NB4 (cell line): ENCODE measurements around the gene ADGRG6.

Source experiments
- DNase-seq: peaks from one replicate; pipeline ENCODE4 v3.0.0; 2010; ENCODE audit warnings: low read depth
- H3K4me3 ChIP-seq: one replicate; pipeline ENCODE4 v1.5.1; 2011; ENCODE audit warnings: mild to moderate bottlenecking, low read depth, low read length, moderate library complexity
- MYC ChIP-seq: IDR thresholded peaks from 2 replicates; pipeline ENCODE4 v1.6.1; 2011; ENCODE audit warnings: low read depth, low read length
- POLR2A ChIP-seq: IDR thresholded peaks from 2 replicates; pipeline ENCODE4 v1.6.1; 2011; ENCODE audit warnings: mild to moderate bottlenecking; ENCODE audit not compliant: insufficient read length; ENCODE audit errors: extremely low read depth
- TF ChIP-seq, protein P1 (sequence below): IDR thresholded peaks from 2 replicates; pipeline ENCODE4 v1.6.1; 2011; ENCODE audit warnings: low read depth, low read length
- TF ChIP-seq, protein P2 (sequence below): IDR thresholded peaks from one replicate; pipeline ENCODE4 v1.5.1; 2012; ENCODE audit warnings: low read depth, low read length

The ADGRG6 gene

DNA sequence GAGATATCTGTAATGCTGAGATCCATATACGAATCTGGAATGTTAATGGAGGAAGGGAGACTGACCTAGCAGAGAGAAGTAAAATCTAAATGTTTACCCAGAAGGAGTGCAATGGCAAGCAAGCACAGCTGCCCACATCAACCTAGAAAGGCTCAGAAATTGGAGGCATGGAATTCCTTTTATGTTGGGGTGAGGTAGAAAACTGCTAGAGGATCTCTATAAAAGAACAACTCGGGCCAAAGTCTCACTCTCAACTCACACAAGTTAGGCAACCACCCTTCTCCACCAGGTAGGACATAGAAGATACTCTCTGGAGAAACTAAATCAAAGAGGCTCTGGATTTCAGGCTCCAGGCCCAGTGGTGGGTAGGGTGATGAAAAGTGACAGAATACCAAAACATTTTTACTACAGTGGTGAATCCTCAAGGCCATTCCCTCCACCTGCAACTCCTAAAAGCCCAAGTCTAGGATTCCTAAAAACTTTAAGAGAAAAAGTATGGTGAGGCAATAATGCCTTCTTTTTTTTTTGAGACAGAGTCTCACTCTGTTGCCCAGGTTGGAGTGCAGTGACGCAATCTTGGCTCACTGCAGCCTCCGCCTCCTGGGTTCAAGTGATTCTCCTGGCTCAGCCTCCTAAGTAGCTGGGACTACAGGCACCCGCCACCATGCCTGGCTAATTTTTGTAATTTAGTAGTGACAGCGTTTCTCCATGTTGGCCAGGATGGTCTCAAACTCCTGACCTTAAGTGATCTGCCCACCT is 9.5 kb upstream of the ADGRG6 start:
- no peak overlapping the region for H3K4me3 ChIP-seq
- TF ChIP-seq, protein P1, sequence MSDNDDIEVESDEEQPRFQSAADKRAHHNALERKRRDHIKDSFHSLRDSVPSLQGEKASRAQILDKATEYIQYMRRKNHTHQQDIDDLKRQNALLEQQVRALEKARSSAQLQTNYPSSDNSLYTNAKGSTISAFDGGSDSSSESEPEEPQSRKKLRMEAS, result no peak
- TF ChIP-seq MYC (no peak), POLR2A (no peak)
- TF ChIP-seq, protein P2, sequence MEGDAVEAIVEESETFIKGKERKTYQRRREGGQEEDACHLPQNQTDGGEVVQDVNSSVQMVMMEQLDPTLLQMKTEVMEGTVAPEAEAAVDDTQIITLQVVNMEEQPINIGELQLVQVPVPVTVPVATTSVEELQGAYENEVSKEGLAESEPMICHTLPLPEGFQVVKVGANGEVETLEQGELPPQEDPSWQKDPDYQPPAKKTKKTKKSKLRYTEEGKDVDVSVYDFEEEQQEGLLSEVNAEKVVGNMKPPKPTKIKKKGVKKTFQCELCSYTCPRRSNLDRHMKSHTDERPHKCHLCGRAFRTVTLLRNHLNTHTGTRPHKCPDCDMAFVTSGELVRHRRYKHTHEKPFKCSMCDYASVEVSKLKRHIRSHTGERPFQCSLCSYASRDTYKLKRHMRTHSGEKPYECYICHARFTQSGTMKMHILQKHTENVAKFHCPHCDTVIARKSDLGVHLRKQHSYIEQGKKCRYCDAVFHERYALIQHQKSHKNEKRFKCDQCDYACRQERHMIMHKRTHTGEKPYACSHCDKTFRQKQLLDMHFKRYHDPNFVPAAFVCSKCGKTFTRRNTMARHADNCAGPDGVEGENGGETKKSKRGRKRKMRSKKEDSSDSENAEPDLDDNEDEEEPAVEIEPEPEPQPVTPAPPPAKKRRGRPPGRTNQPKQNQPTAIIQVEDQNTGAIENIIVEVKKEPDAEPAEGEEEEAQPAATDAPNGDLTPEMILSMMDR, result no peak
- no peak for DNase-seq

DNA sequence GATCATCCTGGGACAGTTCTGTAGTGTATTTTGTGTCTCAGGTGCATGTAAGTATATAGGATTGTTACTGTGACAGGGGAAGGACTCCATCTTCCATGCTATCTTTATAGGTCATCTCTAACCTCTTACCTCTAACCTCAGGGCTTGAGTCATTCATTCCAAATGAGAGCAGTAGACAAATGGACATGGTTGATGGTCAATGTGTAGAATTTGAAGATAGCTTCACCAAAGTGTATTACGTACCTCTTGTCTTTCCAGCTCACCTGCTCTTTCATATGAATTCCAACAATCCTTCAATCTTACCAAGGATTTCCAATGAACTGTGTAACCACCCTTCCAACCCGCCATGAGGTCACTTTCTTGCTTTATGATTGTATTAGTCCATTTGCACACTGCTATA is 8.7 kb upstream of the ADGRG6 start:
- DNase-seq, result no peak
- TF ChIP-seq, protein P1, result no peak
- TF ChIP-seq, protein P2, result no peak
- no peak for TF ChIP-seq MYC
- no peak overlapping the region for H3K4me3 ChIP-seq

DNA sequence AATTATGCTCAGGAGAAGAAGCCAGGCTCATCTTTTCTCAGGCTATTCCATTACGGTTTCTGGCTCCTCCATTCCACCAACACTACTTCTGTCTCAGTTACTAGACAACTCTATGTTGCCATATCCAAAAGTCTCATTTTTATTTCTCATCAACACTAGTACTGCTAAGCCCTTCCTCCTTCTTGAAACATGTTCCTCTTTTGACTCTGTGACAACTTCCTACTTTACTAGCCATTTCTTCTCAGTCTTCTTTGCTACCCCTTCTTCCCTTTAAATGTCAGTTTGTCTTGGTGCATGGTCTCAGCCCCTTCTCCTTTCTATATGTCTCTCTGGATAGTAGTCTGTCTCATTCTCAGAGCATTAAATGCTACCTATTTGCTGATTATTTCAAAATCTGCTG is 7.1 kb upstream of the ADGRG6 start:
- peak; percentile 49 for DNase-seq
- TF ChIP-seq, protein P1, result no peak
- TF ChIP-seq, protein P2, result no peak
- TF ChIP-seq POLR2A (no peak), MYC (no peak)

DNA sequence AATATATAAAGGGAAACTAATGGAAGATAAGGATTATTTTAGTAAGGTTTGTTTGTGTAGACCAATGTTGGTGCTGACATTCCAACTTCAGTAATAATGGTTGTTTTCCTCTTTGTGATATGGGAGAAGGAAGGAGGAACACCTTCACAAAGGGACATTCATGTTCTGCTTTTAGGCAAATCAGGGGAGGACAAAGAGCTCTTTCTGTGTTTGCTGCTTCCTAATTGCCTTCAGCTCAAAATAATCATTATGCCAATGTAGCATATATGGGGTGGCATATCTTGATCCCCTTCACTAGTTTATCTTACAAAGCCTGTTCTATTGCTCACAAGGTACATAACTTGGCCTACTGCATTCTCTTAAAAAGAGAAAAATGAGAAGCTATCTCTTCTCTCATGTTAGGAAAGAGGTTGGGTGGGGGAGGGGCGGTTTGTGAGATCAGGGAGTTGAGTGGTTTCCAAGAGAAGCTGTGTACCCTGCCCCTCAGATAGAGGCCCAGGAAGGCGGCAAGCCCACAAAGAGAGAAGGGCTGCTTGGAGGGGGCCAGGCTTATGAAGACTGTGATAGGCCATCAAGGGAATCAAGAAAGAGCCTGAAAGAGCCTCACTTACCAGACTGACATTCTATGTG is 4.7 kb upstream of the ADGRG6 start:
- TF ChIP-seq MYC, result no peak
- no peak for TF ChIP-seq POLR2A
- TF ChIP-seq, protein P1, result no peak
- H3K4me3 ChIP-seq, result no peak overlapping the region
- no peak for DNase-seq

More for the DNA sequence above, 7.1 kb upstream of the ADGRG6 start:
- no peak overlapping the region for H3K4me3 ChIP-seq

DNA sequence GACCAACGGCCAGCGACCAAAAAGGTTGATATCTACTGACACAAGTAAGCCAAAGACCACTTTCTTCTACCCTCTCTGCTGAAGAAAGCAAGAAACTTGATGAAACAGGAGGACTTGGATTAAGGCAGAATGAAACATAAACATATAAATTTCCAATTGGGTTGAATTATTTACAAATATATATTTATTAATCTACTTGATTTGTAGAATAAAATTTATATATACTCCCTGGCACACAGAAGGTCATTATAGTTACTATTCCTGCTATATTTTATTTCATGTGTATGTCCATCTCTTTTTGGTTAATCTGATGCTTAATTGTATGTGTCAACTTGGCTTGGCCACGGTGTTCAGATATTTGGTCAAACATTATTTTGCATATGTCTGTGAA is 4.2 kb upstream of the ADGRG6 start:
- DNase-seq, result no peak
- H3K4me3 ChIP-seq, result no peak overlapping the region
- TF ChIP-seq POLR2A, result no peak
- TF ChIP-seq, protein P2, result no peak
- TF ChIP-seq MYC, result no peak

DNA sequence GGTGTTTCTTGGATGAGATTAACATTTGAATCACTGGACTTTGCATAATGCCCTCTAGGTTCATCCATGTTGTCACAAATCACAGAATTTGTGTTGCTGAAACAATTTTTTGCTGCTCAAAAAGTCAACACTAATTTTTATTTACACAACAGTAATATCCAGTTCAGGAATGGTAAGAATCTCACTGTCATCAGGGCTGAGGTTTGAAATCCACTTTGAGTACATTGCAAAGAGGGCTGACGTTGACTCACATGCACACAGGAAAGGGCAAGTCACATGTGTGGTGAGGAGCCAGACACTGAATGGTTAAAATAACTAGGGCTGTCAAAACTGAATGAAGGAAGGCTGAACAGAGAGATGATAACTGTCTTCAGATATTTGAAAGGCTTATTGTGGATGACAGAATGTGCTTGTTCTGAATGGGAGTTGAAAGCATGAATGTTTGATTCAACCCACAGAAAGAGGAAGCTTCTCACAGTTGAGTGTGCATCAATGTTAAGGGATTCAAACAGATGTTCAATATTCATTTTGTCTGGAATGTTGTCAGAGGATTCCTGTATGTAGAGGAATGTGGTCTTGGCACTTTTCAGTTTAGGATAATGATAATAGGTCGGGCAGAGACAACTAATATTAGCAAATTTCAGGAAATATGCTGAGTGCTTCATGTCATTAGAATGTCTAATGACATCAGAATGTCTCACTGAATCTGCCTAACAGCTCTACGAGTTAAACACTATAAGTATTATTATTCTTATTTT is 3.6 kb upstream of the ADGRG6 start:
- TF ChIP-seq, protein P1, result no peak
- TF ChIP-seq MYC (no peak), POLR2A (no peak)
- TF ChIP-seq, protein P2, result no peak
- H3K4me3 ChIP-seq, result no peak overlapping the region
- DNase-seq, result no peak
